ENCODE measurements around the gene SEBOX. TPM values are rescaled to one million over a fixed set of nuclear protein-coding genes. Genes with fewer than 3 reads are reported as not detected.

SEBOX gene
- total and polyA plus RNA-seq, 2 of the 8 experiments (the other 6 are each of a cell fraction or from before 2014, with no cell fraction given), result not detected

DNA sequence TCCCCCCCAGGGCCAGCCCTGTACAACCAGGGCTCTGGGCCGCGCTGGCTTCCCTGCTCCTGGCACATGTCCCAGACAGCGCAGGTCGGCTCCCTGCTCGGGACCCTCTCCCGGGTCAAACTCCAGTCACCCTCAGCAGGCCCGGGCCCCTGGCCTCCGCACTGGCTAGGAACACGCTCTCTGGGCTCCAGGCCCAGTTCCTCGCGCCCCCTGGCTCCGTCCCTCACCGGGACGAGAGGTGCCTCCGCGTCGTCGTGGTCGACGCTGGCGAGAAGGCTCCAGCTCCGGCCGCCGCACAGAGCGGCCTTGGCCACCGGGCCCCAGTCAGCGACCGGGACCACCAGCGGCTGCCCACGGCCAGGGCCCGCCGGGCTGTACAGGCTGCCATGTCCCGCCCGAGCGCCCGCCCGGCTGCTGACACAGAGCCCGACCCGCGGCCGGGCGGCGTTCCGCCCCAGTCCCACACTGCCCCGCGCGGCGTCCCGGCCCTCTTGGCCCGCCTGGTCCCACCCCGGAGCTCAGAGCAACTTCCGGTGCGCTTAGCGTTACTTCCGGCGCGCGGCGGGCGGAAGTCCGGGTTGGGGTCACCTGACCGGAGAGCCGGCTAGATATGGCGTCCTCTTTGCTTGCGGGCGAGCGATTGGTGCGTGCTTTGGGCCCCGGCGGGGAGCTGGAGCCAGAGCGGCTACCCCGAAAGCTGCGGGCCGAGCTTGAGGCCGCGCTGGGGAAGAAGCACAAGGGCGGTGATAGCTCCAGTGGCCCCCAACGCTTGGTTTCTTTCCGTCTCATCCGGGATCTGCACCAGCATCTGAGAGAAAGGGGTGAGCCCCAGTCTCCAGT lies 7.7 kb downstream of the SEBOX start, which contains the start of gene POLDIP2 (continued):
- TF ChIP-seq RFX5 (IDR thresholded peaks at IDR 0.05; ENCODE audit: borderline replicate concordance, low read depth, low read length) (no peak), SIX5 (IDR thresholded peaks at IDR 0.05; ENCODE audit: low read depth, low read length) (peak; percentile 5; the same call in 1 of the 2 replicates), PHF8 (conservative IDR thresholded peaks at IDR 0.05; ENCODE audit: low read depth, low read length) (peak; percentile 91; the same call in 1 of the 2 replicates), CHD1 (IDR thresholded peaks at IDR 0.05; ENCODE audit: low read depth, low read length) (no peak), SIRT6 (IDR thresholded peaks at IDR 0.05; ENCODE audit: low read length) (no peak), FOSL1 (IDR thresholded peaks at IDR 0.05; ENCODE audit: insufficient read depth, low read depth, low read length) (no peak), POLR2A (IDR thresholded peaks at IDR 0.05; ENCODE audit: control extremely low read depth in 1 of 2, low read depth in 2 of 2, low read length in 2 of 2) (peak; percentile 60 to 91), SIN3A (conservative IDR thresholded peaks at IDR 0.05 in 1 of 2, IDR thresholded peaks at IDR 0.05 in 1 of 2; ENCODE audit: low read depth in 1 of 2, low read length in 2 of 2) (peak in 1 of 2 experiments; percentile 82; a peak in 2 of 4 replicates), SAP30 (IDR thresholded peaks at IDR 0.05; ENCODE audit: insufficient read depth, insufficient replicate concordance, low read length) (no peak), GABPA (IDR thresholded peaks at IDR 0.05; ENCODE audit: borderline replicate concordance, insufficient read depth, low read length) (peak; percentile 99), TAF1 (IDR thresholded peaks at IDR 0.05; ENCODE audit: low read depth, low read length) (peak; percentile 97), TCF12 (IDR thresholded peaks at IDR 0.05; ENCODE audit: low read depth, low read length) (no peak), ZNF274 (IDR thresholded peaks at IDR 0.05; ENCODE audit: borderline replicate concordance, extremely low read depth, low read length) (no peak), BACH1 (IDR thresholded peaks at IDR 0.05; ENCODE audit: low read length) (no peak), HDAC2 (IDR thresholded peaks at IDR 0.05; ENCODE audit: borderline replicate concordance in 1 of 2, low read depth in 2 of 2, low read length in 2 of 2) (peak in 1 of 2 experiments; percentile 97; a peak in 2 of 4 replicates), KDM4A (IDR thresholded peaks at IDR 0.05; ENCODE audit: low read depth, low read length, severe bottlenecking) (peak; percentile 75), TEAD4 (IDR thresholded peaks at IDR 0.05; ENCODE audit: low read depth, low read length) (no peak), RAD21 (IDR thresholded peaks at IDR 0.05 in 1 of 2, conservative IDR thresholded peaks at IDR 0.05 in 1 of 2; ENCODE audit: low read depth in 2 of 2, low read length in 2 of 2) (0 out of 4 replicates have a peak, but pooled peaks of 1 of the 2 experiments have one; percentile 4)
- TF ChIP-seq, protein P1, sequence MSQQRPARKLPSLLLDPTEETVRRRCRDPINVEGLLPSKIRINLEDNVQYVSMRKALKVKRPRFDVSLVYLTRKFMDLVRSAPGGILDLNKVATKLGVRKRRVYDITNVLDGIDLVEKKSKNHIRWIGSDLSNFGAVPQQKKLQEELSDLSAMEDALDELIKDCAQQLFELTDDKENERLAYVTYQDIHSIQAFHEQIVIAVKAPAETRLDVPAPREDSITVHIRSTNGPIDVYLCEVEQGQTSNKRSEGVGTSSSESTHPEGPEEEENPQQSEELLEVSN (IDR thresholded peaks at IDR 0.05), result 0 out of 2 replicates have a peak, but pooled peaks have one; percentile 33
- TF ChIP-seq, protein P2, sequence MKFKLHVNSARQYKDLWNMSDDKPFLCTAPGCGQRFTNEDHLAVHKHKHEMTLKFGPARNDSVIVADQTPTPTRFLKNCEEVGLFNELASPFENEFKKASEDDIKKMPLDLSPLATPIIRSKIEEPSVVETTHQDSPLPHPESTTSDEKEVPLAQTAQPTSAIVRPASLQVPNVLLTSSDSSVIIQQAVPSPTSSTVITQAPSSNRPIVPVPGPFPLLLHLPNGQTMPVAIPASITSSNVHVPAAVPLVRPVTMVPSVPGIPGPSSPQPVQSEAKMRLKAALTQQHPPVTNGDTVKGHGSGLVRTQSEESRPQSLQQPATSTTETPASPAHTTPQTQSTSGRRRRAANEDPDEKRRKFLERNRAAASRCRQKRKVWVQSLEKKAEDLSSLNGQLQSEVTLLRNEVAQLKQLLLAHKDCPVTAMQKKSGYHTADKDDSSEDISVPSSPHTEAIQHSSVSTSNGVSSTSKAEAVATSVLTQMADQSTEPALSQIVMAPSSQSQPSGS (IDR thresholded peaks at IDR 0.05; ENCODE audit: low read length), result no peak
